Fibroblast of mammary gland (primary cell): Measurements from ENCODE around the gene SPIRE1.

Experiments
- DNase-seq: peaks from one replicate; pipeline ENCODE4 v3.0.0-alpha.2; 2010; ENCODE audit warnings: low read depth
- H3K4me3 ChIP-seq: 2 replicates; pipeline ENCODE4 v1.5.1; 2011; ENCODE audit warnings: low read depth, mild to moderate bottlenecking, low read length, moderate library complexity; ENCODE audit not compliant: control insufficient read depth
- TF ChIP-seq, protein P1 (sequence below): conservative IDR thresholded peaks from 2 replicates; pipeline ENCODE4 v1.5.1; 2011; ENCODE audit warnings: low read depth, low read length, inconsistent platforms; ENCODE audit not compliant: control insufficient read depth, insufficient read depth

Gene SPIRE1

DNA sequence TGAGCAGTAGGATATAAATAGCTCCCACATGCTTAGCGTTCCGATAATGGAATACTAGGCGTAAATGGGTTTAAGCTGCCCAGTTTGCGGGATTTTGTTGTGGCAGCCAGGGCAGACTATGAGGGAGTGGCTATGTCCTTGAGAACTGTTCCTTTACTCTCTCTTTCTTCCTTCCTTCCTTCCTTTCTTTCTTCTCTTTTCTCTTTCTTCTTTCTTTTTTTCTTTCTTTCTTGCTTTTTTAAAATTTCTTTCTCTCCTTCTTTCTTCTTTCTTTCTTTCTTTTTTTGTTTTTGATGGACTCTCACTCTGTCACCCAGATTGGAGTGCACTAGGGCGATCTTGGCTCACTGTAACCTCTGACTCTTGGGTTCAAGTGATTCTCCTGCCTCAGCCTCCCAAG is 259.3 kb downstream of the SPIRE1 start:
- TF ChIP-seq, protein P1, sequence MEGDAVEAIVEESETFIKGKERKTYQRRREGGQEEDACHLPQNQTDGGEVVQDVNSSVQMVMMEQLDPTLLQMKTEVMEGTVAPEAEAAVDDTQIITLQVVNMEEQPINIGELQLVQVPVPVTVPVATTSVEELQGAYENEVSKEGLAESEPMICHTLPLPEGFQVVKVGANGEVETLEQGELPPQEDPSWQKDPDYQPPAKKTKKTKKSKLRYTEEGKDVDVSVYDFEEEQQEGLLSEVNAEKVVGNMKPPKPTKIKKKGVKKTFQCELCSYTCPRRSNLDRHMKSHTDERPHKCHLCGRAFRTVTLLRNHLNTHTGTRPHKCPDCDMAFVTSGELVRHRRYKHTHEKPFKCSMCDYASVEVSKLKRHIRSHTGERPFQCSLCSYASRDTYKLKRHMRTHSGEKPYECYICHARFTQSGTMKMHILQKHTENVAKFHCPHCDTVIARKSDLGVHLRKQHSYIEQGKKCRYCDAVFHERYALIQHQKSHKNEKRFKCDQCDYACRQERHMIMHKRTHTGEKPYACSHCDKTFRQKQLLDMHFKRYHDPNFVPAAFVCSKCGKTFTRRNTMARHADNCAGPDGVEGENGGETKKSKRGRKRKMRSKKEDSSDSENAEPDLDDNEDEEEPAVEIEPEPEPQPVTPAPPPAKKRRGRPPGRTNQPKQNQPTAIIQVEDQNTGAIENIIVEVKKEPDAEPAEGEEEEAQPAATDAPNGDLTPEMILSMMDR: no peak
- H3K4me3 ChIP-seq: no peak overlapping the region
- no peak for DNase-seq

DNA sequence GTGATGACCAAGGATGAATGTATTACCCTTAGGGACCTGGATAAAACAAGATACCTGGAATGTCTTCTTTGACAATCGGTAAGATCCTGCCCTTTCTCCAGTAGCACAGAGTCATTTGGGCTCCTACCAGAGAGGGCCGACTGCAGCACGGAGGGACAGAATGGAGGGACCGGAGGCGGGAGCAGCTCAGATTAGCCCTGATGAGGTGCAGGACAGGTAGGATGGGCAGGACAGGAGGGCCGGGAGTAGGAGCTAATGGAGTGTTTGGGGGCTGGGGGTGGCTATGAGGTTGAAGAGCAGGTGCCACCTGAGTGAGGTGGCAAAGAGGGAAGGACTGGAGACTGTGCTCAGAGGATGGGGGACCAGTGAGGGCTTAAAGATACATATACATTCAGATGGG is 260.1 kb downstream of the SPIRE1 start:
- TF ChIP-seq, protein P1: no peak
- no peak overlapping the region for H3K4me3 ChIP-seq
- no peak for DNase-seq

DNA sequence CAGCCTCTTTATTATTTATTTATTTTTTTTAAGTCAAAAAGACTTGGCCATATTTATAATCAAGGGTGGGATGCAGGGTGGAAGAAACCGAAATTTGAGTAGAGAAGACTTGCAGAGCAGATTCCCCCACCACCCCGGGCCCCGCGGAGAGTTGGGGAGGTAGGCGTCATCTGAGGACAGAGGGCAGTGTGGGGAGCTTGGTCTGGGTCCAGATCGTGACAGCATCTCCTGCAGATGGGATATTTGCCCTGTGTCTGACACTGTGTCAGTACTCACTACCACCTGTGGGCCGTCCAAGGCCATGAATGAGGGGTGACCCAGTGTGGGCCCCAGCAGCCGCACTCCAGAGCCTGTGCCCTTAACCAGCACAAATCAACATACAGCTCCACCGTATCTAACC is 260.7 kb downstream of the SPIRE1 start:
- TF ChIP-seq, protein P1: no peak
- DNase-seq: no peak
- no peak overlapping the region for H3K4me3 ChIP-seq
